ENCODE measurements around the gene ASS1.

DNA sequence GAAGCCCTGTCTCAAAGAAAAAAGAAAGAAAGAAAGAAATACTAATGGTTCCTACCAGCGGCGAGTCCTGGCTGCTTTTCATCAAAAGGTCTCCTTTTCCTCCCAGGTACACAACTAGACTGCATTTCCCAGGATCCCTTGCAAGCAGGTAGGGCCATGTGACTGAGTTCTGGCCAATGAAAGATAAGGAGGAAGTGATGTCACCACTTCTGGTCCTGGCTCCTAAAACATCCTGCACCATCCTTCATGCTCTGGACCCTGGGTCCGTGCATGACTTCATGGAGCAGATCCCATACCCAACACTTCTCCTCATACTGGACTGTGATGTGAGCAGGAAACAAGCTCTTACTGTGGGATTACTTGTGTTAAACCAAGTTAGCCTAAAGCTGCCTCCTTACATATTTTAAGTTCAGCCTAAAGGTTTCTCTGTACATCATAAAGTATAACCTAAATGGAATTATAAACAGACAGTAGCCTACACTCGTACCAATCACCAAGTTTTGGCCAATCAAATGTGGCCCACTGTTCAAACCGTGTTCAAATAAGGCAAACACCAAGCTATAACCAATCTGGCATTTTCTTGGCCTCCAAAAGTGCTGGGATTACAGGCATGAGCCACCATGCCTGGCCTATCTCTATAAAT, 104.5 kb downstream of the ASS1 start:
- no peak for TF ChIP-seq POLR2A (IDR thresholded peaks at IDR 0.05)
- TF ChIP-seq, protein P1, sequence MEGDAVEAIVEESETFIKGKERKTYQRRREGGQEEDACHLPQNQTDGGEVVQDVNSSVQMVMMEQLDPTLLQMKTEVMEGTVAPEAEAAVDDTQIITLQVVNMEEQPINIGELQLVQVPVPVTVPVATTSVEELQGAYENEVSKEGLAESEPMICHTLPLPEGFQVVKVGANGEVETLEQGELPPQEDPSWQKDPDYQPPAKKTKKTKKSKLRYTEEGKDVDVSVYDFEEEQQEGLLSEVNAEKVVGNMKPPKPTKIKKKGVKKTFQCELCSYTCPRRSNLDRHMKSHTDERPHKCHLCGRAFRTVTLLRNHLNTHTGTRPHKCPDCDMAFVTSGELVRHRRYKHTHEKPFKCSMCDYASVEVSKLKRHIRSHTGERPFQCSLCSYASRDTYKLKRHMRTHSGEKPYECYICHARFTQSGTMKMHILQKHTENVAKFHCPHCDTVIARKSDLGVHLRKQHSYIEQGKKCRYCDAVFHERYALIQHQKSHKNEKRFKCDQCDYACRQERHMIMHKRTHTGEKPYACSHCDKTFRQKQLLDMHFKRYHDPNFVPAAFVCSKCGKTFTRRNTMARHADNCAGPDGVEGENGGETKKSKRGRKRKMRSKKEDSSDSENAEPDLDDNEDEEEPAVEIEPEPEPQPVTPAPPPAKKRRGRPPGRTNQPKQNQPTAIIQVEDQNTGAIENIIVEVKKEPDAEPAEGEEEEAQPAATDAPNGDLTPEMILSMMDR (IDR thresholded peaks at IDR 0.05): no peak

All from thyroid gland (tissue), 4 donors.